CD4-positive, CD25-positive, alpha-beta regulatory T cell (primary cell): ENCODE data around the gene NUAK2. TPM values are rescaled to one million over a fixed set of nuclear protein-coding genes. Genes with fewer than 3 reads are reported as not detected.

ENCODE experiments used
- ATAC-seq, 2 donors: fragments of 150-1000 bp; cut with Tn5 transposase; one replicate each; pipeline ENCODE4 v1.10.0; 2021; ENCODE audit warnings: low read depth in 2 of 2, moderate number of reproducible peaks in 2 of 2, moderate library complexity in 1 of 2
- DNase-seq, 3 donors: peaks; one replicate each; pipeline versions ENCODE4 v3.0.0 to v3.0.0-alpha.2; 2012 to 2022; ENCODE audit warnings: mixed read lengths in 1 of 3
- H3K27ac ChIP-seq: one replicate; pipeline ENCODE4 v1.7.0; 2013; ENCODE audit warnings: mild to moderate bottlenecking, low read length; ENCODE audit not compliant: insufficient read depth, poor library complexity, severe bottlenecking
- H3K27me3 ChIP-seq: one replicate; pipeline ENCODE4 v1.7.0; 2013; ENCODE audit warnings: low read length; ENCODE audit not compliant: control insufficient read depth, insufficient read depth
- H3K36me3 ChIP-seq: one replicate; pipeline ENCODE4 v1.7.0; 2013; ENCODE audit warnings: mild to moderate bottlenecking, low read length, moderate library complexity; ENCODE audit not compliant: control insufficient read depth, insufficient read depth
- H3K4me1 ChIP-seq: 2 replicates; pipeline ENCODE4 v1.7.0; 2013; ENCODE audit warnings: mild to moderate bottlenecking, low read length; ENCODE audit not compliant: insufficient read depth, control insufficient read depth, poor library complexity, severe bottlenecking
- H3K4me3 ChIP-seq: one replicate; pipeline ENCODE4 v1.7.0; 2013; ENCODE audit warnings: low read depth, mild to moderate bottlenecking, low read length, moderate library complexity
- H3K9me3 ChIP-seq, 2 experiments: 1 replicate in 1 of 2; 2 replicates in 1 of 2; pipeline ENCODE4 v1.7.0; 2013; ENCODE audit warnings: low read length in 2 of 2, mild to moderate bottlenecking in 1 of 2, moderate library complexity in 1 of 2; ENCODE audit not compliant: control insufficient read depth in 2 of 2
- H3K27ac Mint-ChIP-seq, 3 donors: one replicate each; pipeline ENCODE4 v1.8.0; 2020 to 2022; ENCODE audit warnings: mild to moderate bottlenecking in 3 of 3, mixed read lengths in 3 of 3, moderate library complexity in 2 of 3
- H3K27me3 Mint-ChIP-seq: one replicate; pipeline ENCODE4 v1.8.0; 2022; ENCODE audit warnings: mild to moderate bottlenecking, mixed read lengths
- H3K36me3 Mint-ChIP-seq: one replicate; pipeline ENCODE4 v1.8.0; 2020; ENCODE audit warnings: mixed read lengths
- H3K4me1 Mint-ChIP-seq, 4 donors: one replicate each; pipeline ENCODE4 v1.8.0; 2020 to 2022; ENCODE audit warnings: mixed read lengths in 4 of 4, mild to moderate bottlenecking in 1 of 4
- H3K4me3 Mint-ChIP-seq, 4 donors: one replicate each; pipeline ENCODE4 v1.8.0; 2020 to 2022; ENCODE audit warnings: mild to moderate bottlenecking in 4 of 4, mixed read lengths in 4 of 4, moderate library complexity in 3 of 4
- H3K9me3 Mint-ChIP-seq, 7 donors: one replicate each; pipeline ENCODE4 v1.8.0; 2020 to 2022; ENCODE audit warnings: mixed read lengths in 7 of 7, mild to moderate bottlenecking in 3 of 7, moderate library complexity in 2 of 7
- polyA plus RNA-seq, 4 donors: library from polyadenylated mRNA; unstranded; fragments of 300-500 nt; fragmentation: Illumina TruSeq; gene quantifications; one replicate each; pipeline ENCODE4 v1.2.3, GENCODE V29; 2021
- total RNA-seq: library from RNA; stranded (reverse); gene quantifications from one replicate; pipeline ENCODE4 v1.2.3, GENCODE V29; 2022

The NUAK2 gene
- total and polyA plus RNA-seq, 5 donors from 2014 or later: 9.9 to 41.3 (median 18.6) TPM

DNA sequence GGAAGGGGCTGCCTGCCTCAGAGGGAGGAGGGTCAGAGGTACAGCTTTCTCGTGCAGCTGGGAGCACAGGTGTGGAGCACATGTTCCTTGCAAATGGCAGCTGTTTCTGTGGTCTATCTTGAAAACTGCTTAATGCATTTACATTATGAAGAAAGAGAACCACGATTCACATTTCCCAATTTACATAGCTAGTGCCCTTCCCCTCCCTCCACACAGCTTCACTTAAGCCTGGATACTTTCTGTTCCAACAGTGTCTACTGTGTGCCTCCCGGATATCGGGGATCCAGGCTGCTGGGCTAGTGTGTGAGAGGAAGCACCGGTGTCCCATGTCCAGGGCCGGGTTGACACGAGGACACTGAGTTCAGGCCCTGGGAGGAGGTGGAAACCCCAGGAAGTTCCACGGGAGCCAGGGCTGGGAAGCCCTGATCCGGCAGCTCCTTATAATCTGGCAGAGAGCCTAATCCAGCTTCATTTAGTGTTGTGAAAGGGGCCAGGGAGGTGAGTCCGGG, 62.2 kb downstream of the NUAK2 start:
- Histone ChIP-seq H3K9me3 (no peaks in the 10 kb centered on the region), H3K27ac (no peak overlapping the region), H3K4me3 (no peak overlapping the region), H3K4me1 (no peaks in the 10 kb centered on the region), H3K27me3 (no peaks in the 10 kb centered on the region), H3K36me3 (no peaks in the 10 kb centered on the region)
- no peaks in the 10 kb centered on the region for H3K9me3 Mint-ChIP-seq
- DNase-seq (no peak), ATAC-seq (no peak)
- no peaks in the 10 kb centered on the region for H3K36me3 Mint-ChIP-seq
- H3K27ac Mint-ChIP-seq: no peak overlapping the region
- H3K4me3 Mint-ChIP-seq: no peak overlapping the region
- peaks cover 28% of the 10 kb centered on the region for H3K27me3 Mint-ChIP-seq
- H3K4me1 Mint-ChIP-seq: peaks cover 0 to 2% (median under 1%) of the 10 kb centered on the region in 4 donors

- H3K4me3 Mint-ChIP-seq: peak overlapping the region in 1 of 4 donors; percentile 21
- no peak overlapping the region for H3K4me3 ChIP-seq
- no peaks in the 10 kb centered on the region for H3K36me3 ChIP-seq
- H3K9me3 ChIP-seq: no peaks in the 10 kb centered on the region
- H3K9me3 Mint-ChIP-seq: no peaks in the 10 kb centered on the region
- H3K36me3 Mint-ChIP-seq: no peaks in the 10 kb centered on the region
- peaks cover 28% of the 10 kb centered on the region for H3K27me3 Mint-ChIP-seq
- H3K4me1 Mint-ChIP-seq: peaks cover 0 to 2% (median under 1%) of the 10 kb centered on the region in 4 donors
- no peak overlapping the region for H3K27ac ChIP-seq
- H3K27me3 ChIP-seq: no peaks in the 10 kb centered on the region
- no peak for DNase-seq
- ATAC-seq: no peak
- H3K4me1 ChIP-seq: no peaks in the 10 kb centered on the region
- no peak overlapping the region for H3K27ac Mint-ChIP-seq
Observed at GRCh38 chr1:205258719-205259118, 62.8 kb downstream of the NUAK2 start.

GRCh38 chr1:205258261-205258691, 63.3 kb downstream of the NUAK2 start:
- Histone ChIP-seq H3K4me1 (no peaks in the 10 kb centered on the region), H3K27ac (no peak overlapping the region), H3K36me3 (no peaks in the 10 kb centered on the region), H3K4me3 (no peak overlapping the region), H3K9me3 (no peaks in the 10 kb centered on the region), H3K27me3 (no peaks in the 10 kb centered on the region)
- Mint-ChIP-seq H3K27me3 (peaks cover 32% of the 10 kb centered on the region), H3K9me3 (no peaks in the 10 kb centered on the region), H3K4me1 (peaks cover 0 to 2% (median under 1%) of the 10 kb centered on the region in 4 donors), H3K36me3 (no peaks in the 10 kb centered on the region), H3K4me3 (no peak overlapping the region), H3K27ac (no peak overlapping the region)
- ATAC-seq: no peak
- DNase-seq: no peak

- H3K4me3 Mint-ChIP-seq: no peak overlapping the region
- H3K4me1 Mint-ChIP-seq: peaks cover 0 to 2% (median under 1%) of the 10 kb centered on the region in 4 donors
- H3K27me3 ChIP-seq: no peaks in the 10 kb centered on the region
- H3K36me3 ChIP-seq: no peaks in the 10 kb centered on the region
- H3K36me3 Mint-ChIP-seq: no peaks in the 10 kb centered on the region
- ATAC-seq (no peak), DNase-seq (no peak)
- H3K27me3 Mint-ChIP-seq: peaks cover 33% of the 10 kb centered on the region
- peak overlapping the region in 1 of 3 donors; percentile 49 for H3K27ac Mint-ChIP-seq
- no peaks in the 10 kb centered on the region for H3K9me3 ChIP-seq
- H3K9me3 Mint-ChIP-seq: no peaks in the 10 kb centered on the region
- no peak overlapping the region for H3K4me3 ChIP-seq
- no peaks in the 10 kb centered on the region for H3K4me1 ChIP-seq
- H3K27ac ChIP-seq: no peak overlapping the region
Observed at GRCh38 chr1:205257735-205258134, 63.8 kb downstream of the NUAK2 start.

DNA sequence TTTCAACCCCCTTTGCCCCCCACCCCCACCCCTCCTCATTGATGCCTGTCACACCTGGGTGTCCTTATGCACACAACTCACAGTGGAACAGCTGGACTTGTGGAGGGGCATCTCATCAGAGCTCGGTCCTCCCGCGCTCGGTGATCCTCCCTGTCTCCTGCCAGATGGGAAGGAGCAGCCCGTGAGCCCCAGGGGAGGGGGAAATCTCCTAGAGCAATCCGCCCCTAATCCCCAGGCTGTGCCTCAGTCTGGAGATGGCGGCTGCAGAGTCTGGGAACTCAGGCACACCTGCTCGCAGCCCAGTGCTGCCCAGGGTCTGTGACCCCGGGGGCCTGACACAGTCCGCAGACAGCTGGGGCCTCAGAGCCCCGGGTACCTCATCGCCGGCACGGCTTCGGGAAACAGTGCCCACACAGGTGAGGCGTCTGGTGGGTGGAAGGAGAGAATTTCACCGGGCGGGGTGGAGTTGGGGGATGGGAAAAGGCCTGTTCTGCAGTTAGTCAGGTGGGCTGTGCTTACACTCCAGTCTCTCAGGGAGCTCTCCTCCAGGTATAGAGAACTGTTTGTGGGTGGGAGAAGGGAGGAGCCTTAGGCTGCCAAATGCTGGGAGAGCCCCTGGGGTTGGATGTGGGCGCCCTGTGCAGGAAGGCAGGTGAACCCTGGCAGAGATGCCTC, 64.5 kb downstream of the NUAK2 start:
- no peaks in the 10 kb centered on the region for H3K27me3 ChIP-seq
- H3K4me1 ChIP-seq: no peaks in the 10 kb centered on the region
- no peaks in the 10 kb centered on the region for H3K36me3 ChIP-seq
- Mint-ChIP-seq H3K36me3 (no peaks in the 10 kb centered on the region), H3K4me3 (no peak overlapping the region), H3K27ac (peak overlapping the region in 1 of 3 donors; percentile 80), H3K27me3 (peaks cover 31% of the 10 kb centered on the region), H3K4me1 (peaks cover 0 to 2% (median under 1%) of the 10 kb centered on the region in 4 donors), H3K9me3 (no peaks in the 10 kb centered on the region)
- H3K9me3 ChIP-seq: no peaks in the 10 kb centered on the region
- no peak for ATAC-seq
- no peak for DNase-seq
- H3K4me3 ChIP-seq: no peak overlapping the region
- H3K27ac ChIP-seq: no peak overlapping the region

- no peaks in the 10 kb centered on the region for H3K9me3 ChIP-seq
- peak; percentile 67 to 82 (median 79) for DNase-seq
- H3K4me3 ChIP-seq: no peak overlapping the region
- ATAC-seq: peak; percentile 83 to 89
- Mint-ChIP-seq H3K27ac (peak overlapping the region in 2 of 3 donors; percentile 5 to 18), H3K36me3 (no peaks in the 10 kb centered on the region), H3K27me3 (peaks cover 28% of the 10 kb centered on the region), H3K9me3 (no peaks in the 10 kb centered on the region), H3K4me1 (peaks cover 0 to 2% (median under 1%) of the 10 kb centered on the region in 4 donors), H3K4me3 (no peak overlapping the region)
- H3K27ac ChIP-seq: no peak overlapping the region
- H3K36me3 ChIP-seq: no peaks in the 10 kb centered on the region
- no peaks in the 10 kb centered on the region for H3K27me3 ChIP-seq
- H3K4me1 ChIP-seq: no peaks in the 10 kb centered on the region
Observed at GRCh38 chr1:205255941-205256780, 65.4 kb downstream of the NUAK2 start.
